Tibial nerve (tissue), 4 donors: ENCODE data around the gene THSD7B. TPM values are rescaled to one million over a fixed set of nuclear protein-coding genes. Genes with fewer than 3 reads are reported as not detected.
"Not testable (repeated sequence)": the region's sequence is repeated elsewhere in the genome, so short reads cannot be mapped to it uniquely, and the experiment has no call there.

Experiments
- DNase-seq, 2 donors: peaks; one replicate each; pipeline ENCODE4 v3.0.0-alpha.2; 2019; ENCODE audit warnings: low spot score in 2 of 2
- H3K27ac ChIP-seq, 4 donors: fragments of 200-600 bp; sonication (generic) in 3 of 4; one replicate each; pipeline ENCODE4 v1.5.1; 2017 to 2019; ENCODE audit warnings: mild to moderate bottlenecking in 1 of 4
- H3K27me3 ChIP-seq, 2 donors: fragments of 200-600 bp; sonication (generic) in 1 of 2; one replicate each; pipeline versions ENCODE4 v1.5.1 to v1.6.0; 2017 to 2019
- H3K36me3 ChIP-seq, 3 donors: fragments of 200-600 bp; sonication (generic); one replicate each; pipeline ENCODE4 v1.5.1; 2018 to 2019
- H3K4me1 ChIP-seq, 4 donors: fragments of 200-600 bp; sonication (generic) in 3 of 4; one replicate each; pipeline ENCODE4 v1.5.1; 2017 to 2019
- H3K4me3 ChIP-seq, 4 donors: fragments of 200-600 bp; sonication (generic) in 3 of 4; one replicate each; pipeline ENCODE4 v1.5.1; 2017 to 2019; ENCODE audit warnings: mild to moderate bottlenecking in 1 of 4, moderate library complexity in 1 of 4
- H3K9me3 ChIP-seq, 4 donors: fragments of 200-600 bp; sonication (generic) in 3 of 4; one replicate each; pipeline ENCODE4 v1.5.1; 2017 to 2019
- CTCF ChIP-seq, 5 experiments: fragments of 200-600 bp in 3 of 5; fragments of 450-650 bp in 2 of 5; sonication (generic) in 3 of 5; IDR thresholded peaks; one replicate each; pipeline ENCODE4 v1.5.1; 2016 to 2019; ENCODE audit warnings: antibody characterized with exemption in 5 of 5, mild to moderate bottlenecking in 3 of 5, moderate library complexity in 2 of 5
- EP300 ChIP-seq, 2 donors: sonication (generic); formaldehyde crosslinking; IDR thresholded peaks; one replicate each; pipeline ENCODE4 v1.6.1; 2017; ENCODE audit warnings: antibody characterized with exemption in 2 of 2, mild to moderate bottlenecking in 1 of 2
- POLR2A ChIP-seq, 2 donors: fragments of 450-650 bp; IDR thresholded peaks; one replicate each; pipeline ENCODE4 v1.6.1; 2017; ENCODE audit warnings: antibody characterized with exemption in 2 of 2, mild to moderate bottlenecking in 2 of 2, moderate library complexity in 2 of 2
- WGBS, 2 donors: methylation state at CpG; one replicate each; pipeline ENCODE4 v1.1.5; 2018; 5-methylcytosine and 5-hydroxymethylcytosine counted together
- total RNA-seq, 4 donors: library from RNA; depleted of rRNA; stranded (reverse); fragments of >200 nt; gene quantifications; one replicate each; pipeline ENCODE4 v1.1.0, GENCODE V29; 2016

THSD7B gene
- total RNA-seq, 4 donors from 2014 or later = 1.5 to 13.8 (median 6.7) TPM

DNA sequence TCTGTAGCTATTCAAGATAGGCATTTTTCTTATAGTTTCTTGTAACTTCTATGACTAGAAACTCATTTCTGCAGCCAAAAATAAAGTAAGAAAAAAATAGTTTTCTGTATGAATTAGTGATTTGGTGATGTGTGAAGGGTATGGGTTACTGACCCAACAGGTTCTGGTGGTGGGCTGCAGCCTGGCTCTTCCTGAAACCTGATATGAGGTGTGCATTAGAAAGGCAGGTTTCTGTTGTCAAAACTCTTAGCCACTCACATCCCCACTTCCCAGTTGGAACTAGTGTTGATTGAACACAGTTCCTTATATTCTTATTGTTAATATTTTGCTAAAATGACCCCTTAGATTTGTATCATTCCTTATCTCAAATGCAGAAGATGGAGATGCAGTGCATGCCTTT, 330.8 kb downstream of the THSD7B start:
- TF ChIP-seq EP300 (IDR thresholded peaks at IDR 0.05) (no peak), POLR2A (IDR thresholded peaks at IDR 0.05) (no peak), CTCF (IDR thresholded peaks at IDR 0.05) (no peak)
- no peak overlapping the region for H3K4me3 ChIP-seq
- H3K36me3 ChIP-seq = no peaks in the 10 kb centered on the region
- H3K27ac ChIP-seq = no peak overlapping the region
- H3K27me3 ChIP-seq = no peaks in the 10 kb centered on the region
- no peaks in the 10 kb centered on the region for H3K4me1 ChIP-seq
- no peak for DNase-seq
- no peaks in the 10 kb centered on the region for H3K9me3 ChIP-seq

- DNase-seq = no peak
- Histone ChIP-seq H3K9me3 (no peaks in the 10 kb centered on the region), H3K4me1 (no peaks in the 10 kb centered on the region), H3K27me3 (no peaks in the 10 kb centered on the region), H3K27ac (no peak overlapping the region), H3K4me3 (no peak overlapping the region), H3K36me3 (no peaks in the 10 kb centered on the region)
- WGBS, 2 donors = 57 to 85% methylated on average over 1 of the region's 1 CpG
- TF ChIP-seq EP300 (IDR thresholded peaks at IDR 0.05) (no peak), CTCF (IDR thresholded peaks at IDR 0.05) (no peak), POLR2A (IDR thresholded peaks at IDR 0.05) (no peak)
Measured at GRCh38 chr2:137096693-137097092, 331.3 kb downstream of the THSD7B start.

- not testable (repeated sequence) for H3K4me3 ChIP-seq, H3K4me1 ChIP-seq, H3K36me3 ChIP-seq, H3K27ac ChIP-seq, DNase-seq, H3K27me3 ChIP-seq
- H3K9me3 ChIP-seq = peaks cover 0 to 11% (median 0%) of the 10 kb centered on the region in 4 donors
- 85 to 87% methylated on average over 3 of the region's 3 CpGs for whole genome bisulfite sequencing, 2 donors
Measured at GRCh38 chr2:137101814-137102213, 336.5 kb downstream of the THSD7B start.

DNA sequence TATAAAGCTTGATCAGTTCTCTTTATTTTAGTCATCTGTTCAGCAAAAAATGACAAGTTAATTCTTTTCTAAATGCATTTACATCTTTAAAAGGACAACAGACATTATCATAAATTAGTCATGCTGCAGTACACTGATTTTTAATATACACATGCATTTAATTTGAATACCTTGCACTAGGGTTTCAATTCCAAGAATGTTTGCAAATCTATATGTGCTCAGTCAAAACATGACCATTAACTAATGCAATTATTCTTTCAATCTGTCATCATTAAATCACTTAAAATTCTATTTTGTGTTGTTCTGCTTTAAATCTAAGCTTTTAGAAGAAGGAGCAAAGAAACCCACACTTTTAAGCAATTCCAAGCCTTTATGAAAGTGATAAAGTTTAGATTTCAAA, 342.6 kb downstream of the THSD7B start:
- no peak overlapping the region for H3K27ac ChIP-seq
- H3K4me1 ChIP-seq = no peaks in the 10 kb centered on the region
- no peaks in the 10 kb centered on the region for H3K36me3 ChIP-seq
- H3K27me3 ChIP-seq = no peaks in the 10 kb centered on the region
- peaks cover 0 to 13% (median 0%) of the 10 kb centered on the region in 4 donors for H3K9me3 ChIP-seq
- no peak overlapping the region for H3K4me3 ChIP-seq
- TF ChIP-seq POLR2A (IDR thresholded peaks at IDR 0.05) (no peak), CTCF (IDR thresholded peaks at IDR 0.05) (no peak), EP300 (IDR thresholded peaks at IDR 0.05) (no peak)
- no peak for DNase-seq

DNA sequence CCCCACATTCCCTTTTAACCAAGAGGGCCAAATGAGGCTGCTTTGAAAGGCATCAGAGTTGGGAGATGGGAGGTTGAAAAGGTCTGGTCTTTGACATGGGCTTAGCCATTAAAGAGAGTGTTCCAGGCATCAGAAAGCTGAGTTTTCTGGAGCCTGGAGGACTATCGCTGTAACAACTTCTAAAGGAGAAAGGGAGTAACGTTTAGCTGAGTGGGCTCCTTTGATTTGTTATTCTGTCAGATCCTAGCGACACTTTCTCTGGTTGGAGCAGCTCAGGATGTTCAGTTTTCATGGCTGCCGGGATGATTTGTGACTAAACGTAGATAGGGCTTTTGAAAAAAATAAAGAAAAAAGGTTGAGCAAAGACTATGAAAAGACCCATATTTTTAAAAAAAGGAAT, 346.6 kb downstream of the THSD7B start:
- Histone ChIP-seq H3K4me3 (no peak overlapping the region), H3K36me3 (no peaks in the 10 kb centered on the region), H3K27ac (no peak overlapping the region), H3K27me3 (no peaks in the 10 kb centered on the region), H3K4me1 (peaks cover 0 to 14% (median 0%) of the 10 kb centered on the region in 4 donors), H3K9me3 (peaks cover 0 to 3% (median 0%) of the 10 kb centered on the region in 4 donors)
- TF ChIP-seq CTCF (IDR thresholded peaks at IDR 0.05) = no peak
- no peak for TF ChIP-seq POLR2A (IDR thresholded peaks at IDR 0.05)
- TF ChIP-seq EP300 (IDR thresholded peaks at IDR 0.05) = no peak
- WGBS, 2 donors = 69 to 83% methylated on average over 5 of the region's 5 CpGs
- DNase-seq = no peak
